HepG2 (cell line): ENCODE data around the gene ZNF562. TPM values are rescaled to one million over a fixed set of nuclear protein-coding genes. Genes with fewer than 3 reads are reported as not detected.

Experiments used
- CCDC6 ChIP-seq: sonication (generic); formaldehyde crosslinking; IDR thresholded peaks from 2 replicates; pipeline ENCODE4 v1.8.1; 2022; ENCODE audit warnings: mild to moderate bottlenecking, missing genetic modification reagents, moderate library complexity
- EP300 ChIP-seq, 3 experiments: sonication (generic) in 1 of 3; formaldehyde crosslinking in 1 of 3; IDR thresholded peaks; 2 replicates each; pipeline versions ENCODE4 v1.5.1 to v1.6.1; 2011 to 2020; ENCODE audit warnings: low read depth in 2 of 3, low read length in 2 of 3, borderline replicate concordance in 1 of 3, improper control_type of control experiment in 1 of 3, mild to moderate bottlenecking in 1 of 3, missing genetic modification reagents in 1 of 3, moderate library complexity in 1 of 3
- ISL2 ChIP-seq: sonication (generic); formaldehyde crosslinking; IDR thresholded peaks from 2 replicates; pipeline ENCODE4 v1.5.0; 2020; ENCODE audit warnings: missing genetic modification reagents
- MTERF4 ChIP-seq: sonication (generic); formaldehyde crosslinking; IDR thresholded peaks from 2 replicates; pipeline ENCODE4 v1.8.0; 2023; ENCODE audit warnings: mild to moderate bottlenecking, missing genetic modification reagents
- POLR2AphosphoS5 ChIP-seq: IDR thresholded peaks from 2 replicates; pipeline ENCODE4 v1.6.1; 2012; ENCODE audit warnings: low read depth, low read length
- SRSF4 ChIP-seq: fragments of 200-400 bp; formaldehyde crosslinking; IDR thresholded peaks from one replicate; pipeline ENCODE4 v1.6.1; 2018; ENCODE audit warnings: mild to moderate bottlenecking, low read depth, low read length, moderate library complexity; ENCODE audit not compliant: poor library complexity, severe bottlenecking
- ZBTB25 ChIP-seq: IDR thresholded peaks from 2 replicates; pipeline ENCODE4 v1.6.1; 2018; ENCODE audit warnings: missing genetic modification reagents
- ZBTB7B ChIP-seq: sonication (generic); formaldehyde crosslinking; IDR thresholded peaks from 2 replicates; pipeline ENCODE4 v1.4.0; 2020; ENCODE audit warnings: missing genetic modification reagents
- ZFAT ChIP-seq: sonication (generic); formaldehyde crosslinking; conservative IDR thresholded peaks from 2 replicates; pipeline ENCODE4 v1.8.1; 2023; ENCODE audit warnings: missing genetic modification reagents, inconsistent platforms
- ZIK1 ChIP-seq: sonication (generic); formaldehyde crosslinking; IDR thresholded peaks from 2 replicates; pipeline ENCODE4 v1.5.0; 2020; ENCODE audit warnings: mild to moderate bottlenecking, low read depth, missing genetic modification reagents, borderline replicate concordance
- ZNF17 ChIP-seq: sonication (generic); formaldehyde crosslinking; IDR thresholded peaks from 2 replicates; pipeline ENCODE4 v1.5.0; 2020; ENCODE audit warnings: mild to moderate bottlenecking, missing genetic modification reagents
- ZNF557 ChIP-seq: sonication (generic); formaldehyde crosslinking; IDR thresholded peaks from 2 replicates; pipeline ENCODE4 v1.4.0; 2020; ENCODE audit warnings: missing genetic modification reagents
- ZNF691 ChIP-seq: sonication (generic); formaldehyde crosslinking; IDR thresholded peaks from 2 replicates; pipeline ENCODE4 v1.4.0; 2020; ENCODE audit warnings: missing genetic modification reagents, low read depth, mild to moderate bottlenecking, borderline replicate concordance
- ZNF724P ChIP-seq: sonication (generic); formaldehyde crosslinking; IDR thresholded peaks from 2 replicates; pipeline ENCODE4 v1.8.0; 2022; ENCODE audit warnings: missing genetic modification reagents, borderline replicate concordance
- ZNF788 ChIP-seq: sonication (generic); formaldehyde crosslinking; IDR thresholded peaks from 2 replicates; pipeline ENCODE4 v1.5.0; 2020; ENCODE audit warnings: mild to moderate bottlenecking, missing genetic modification reagents, borderline replicate concordance
- polyA plus RNA-seq, 8 experiments: library from polyadenylated mRNA; depleted of rRNA in 3 of 8; stranded (reverse) in 7 of 8; unstranded in 1 of 8; fragments of >200 nt; fragmentation: Illumina TruSeq in 4 of 8; extraction: Trizol in 4 of 8; gene quantifications; 2 replicates each; pipeline versions ENCODE4 v1.2.1 to v1.2.3, GENCODE V29; 2011 to 2016; ENCODE audit warnings: low read depth in 4 of 8, missing spikeins in 1 of 8, mixed read lengths in 1 of 8; ENCODE audit not compliant: insufficient read depth in 1 of 8
- total RNA-seq, 5 experiments: library from RNA; depleted of rRNA; stranded (reverse); fragments of >200 nt; fragmentation: Illumina TruSeq; extraction: Trizol; gene quantifications; 2 replicates each; pipeline ENCODE4 v1.2.3, GENCODE V29; 2016; ENCODE audit warnings: low read depth in 1 of 5
- TF ChIP-seq, protein P1 (sequence below): sonication (generic); formaldehyde crosslinking; IDR thresholded peaks from 2 replicates; pipeline ENCODE4 v1.8.1; 2022; ENCODE audit warnings: low read depth, mild to moderate bottlenecking, missing genetic modification reagents
- TF ChIP-seq, protein P2 (sequence below): sonication (generic); formaldehyde crosslinking; IDR thresholded peaks from 2 replicates; pipeline ENCODE4 v1.4.0; 2020; ENCODE audit warnings: missing genetic modification reagents
- TF ChIP-seq, protein P3 (sequence below): sonication (generic); formaldehyde crosslinking; IDR thresholded peaks from 2 replicates; pipeline ENCODE4 v1.4.0; 2020; ENCODE audit warnings: missing genetic modification reagents

Gene ZNF562
- total and polyA plus RNA-seq, 2 of the 13 experiments (the other 11 are each of a cell fraction or from before 2014, with no cell fraction given), result 13.1 to 32.7 TPM

GRCh38 chr19:9674663-9675357 is at the start of gene ZNF562 (continued):
- TF ChIP-seq, protein P1, sequence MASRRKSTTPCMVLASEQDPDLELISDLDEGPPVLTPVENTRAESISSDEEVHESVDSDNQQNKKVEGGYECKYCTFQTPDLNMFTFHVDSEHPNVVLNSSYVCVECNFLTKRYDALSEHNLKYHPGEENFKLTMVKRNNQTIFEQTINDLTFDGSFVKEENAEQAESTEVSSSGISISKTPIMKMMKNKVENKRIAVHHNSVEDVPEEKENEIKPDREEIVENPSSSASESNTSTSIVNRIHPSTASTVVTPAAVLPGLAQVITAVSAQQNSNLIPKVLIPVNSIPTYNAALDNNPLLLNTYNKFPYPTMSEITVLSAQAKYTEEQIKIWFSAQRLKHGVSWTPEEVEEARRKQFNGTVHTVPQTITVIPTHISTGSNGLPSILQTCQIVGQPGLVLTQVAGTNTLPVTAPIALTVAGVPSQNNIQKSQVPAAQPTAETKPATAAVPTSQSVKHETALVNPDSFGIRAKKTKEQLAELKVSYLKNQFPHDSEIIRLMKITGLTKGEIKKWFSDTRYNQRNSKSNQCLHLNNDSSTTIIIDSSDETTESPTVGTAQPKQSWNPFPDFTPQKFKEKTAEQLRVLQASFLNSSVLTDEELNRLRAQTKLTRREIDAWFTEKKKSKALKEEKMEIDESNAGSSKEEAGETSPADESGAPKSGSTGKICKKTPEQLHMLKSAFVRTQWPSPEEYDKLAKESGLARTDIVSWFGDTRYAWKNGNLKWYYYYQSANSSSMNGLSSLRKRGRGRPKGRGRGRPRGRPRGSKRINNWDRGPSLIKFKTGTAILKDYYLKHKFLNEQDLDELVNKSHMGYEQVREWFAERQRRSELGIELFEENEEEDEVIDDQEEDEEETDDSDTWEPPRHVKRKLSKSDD (CRISPR knock-in tag), result peak; percentile 69; the same call in 1 of the 2 replicates
- TF ChIP-seq ZIK1 (CRISPR knock-in tag), result peak; percentile 77; the same call in 1 of the 2 replicates
- no peak for TF ChIP-seq SRSF4
- no peak; the same call in 1 of the 2 replicates for TF ChIP-seq ZNF724P (CRISPR knock-in tag)
- peak; percentile 15; the same call in 1 of the 2 replicates for TF ChIP-seq ISL2
- no peak for TF ChIP-seq MTERF4 (CRISPR knock-in tag)
- no peak for TF ChIP-seq EP300 (IDR thresholded peaks at IDR 0.05; ENCODE audit: low read depth in 2 of 2, low read length in 2 of 2)
- TF ChIP-seq EP300 (CRISPR knock-in tag; IDR thresholded peaks at IDR 0.05; ENCODE audit: borderline replicate concordance), result no peak
- TF ChIP-seq ZNF557 (CRISPR knock-in tag), result 0 out of 2 replicates have a peak, but pooled peaks have one; percentile 14
- TF ChIP-seq ZFAT, result no peak
- TF ChIP-seq, protein P2, sequence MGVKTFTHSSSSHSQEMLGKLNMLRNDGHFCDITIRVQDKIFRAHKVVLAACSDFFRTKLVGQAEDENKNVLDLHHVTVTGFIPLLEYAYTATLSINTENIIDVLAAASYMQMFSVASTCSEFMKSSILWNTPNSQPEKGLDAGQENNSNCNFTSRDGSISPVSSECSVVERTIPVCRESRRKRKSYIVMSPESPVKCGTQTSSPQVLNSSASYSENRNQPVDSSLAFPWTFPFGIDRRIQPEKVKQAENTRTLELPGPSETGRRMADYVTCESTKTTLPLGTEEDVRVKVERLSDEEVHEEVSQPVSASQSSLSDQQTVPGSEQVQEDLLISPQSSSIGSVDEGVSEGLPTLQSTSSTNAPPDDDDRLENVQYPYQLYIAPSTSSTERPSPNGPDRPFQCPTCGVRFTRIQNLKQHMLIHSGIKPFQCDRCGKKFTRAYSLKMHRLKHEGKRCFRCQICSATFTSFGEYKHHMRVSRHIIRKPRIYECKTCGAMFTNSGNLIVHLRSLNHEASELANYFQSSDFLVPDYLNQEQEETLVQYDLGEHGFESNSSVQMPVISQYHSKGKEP (CRISPR knock-in tag), result no peak
- peak; percentile 89; the same call in 1 of the 2 replicates for TF ChIP-seq ZNF788 (CRISPR knock-in tag)
- no peak for TF ChIP-seq CCDC6 (CRISPR knock-in tag)
- peak; percentile 53; the same call in 1 of the 2 replicates for TF ChIP-seq ZBTB25 (CRISPR knock-in tag)
- 0 out of 2 replicates have a peak, but pooled peaks have one; percentile 16 for TF ChIP-seq ZBTB7B
- TF ChIP-seq POLR2AphosphoS5, result peak; percentile 83
- TF ChIP-seq, protein P3, sequence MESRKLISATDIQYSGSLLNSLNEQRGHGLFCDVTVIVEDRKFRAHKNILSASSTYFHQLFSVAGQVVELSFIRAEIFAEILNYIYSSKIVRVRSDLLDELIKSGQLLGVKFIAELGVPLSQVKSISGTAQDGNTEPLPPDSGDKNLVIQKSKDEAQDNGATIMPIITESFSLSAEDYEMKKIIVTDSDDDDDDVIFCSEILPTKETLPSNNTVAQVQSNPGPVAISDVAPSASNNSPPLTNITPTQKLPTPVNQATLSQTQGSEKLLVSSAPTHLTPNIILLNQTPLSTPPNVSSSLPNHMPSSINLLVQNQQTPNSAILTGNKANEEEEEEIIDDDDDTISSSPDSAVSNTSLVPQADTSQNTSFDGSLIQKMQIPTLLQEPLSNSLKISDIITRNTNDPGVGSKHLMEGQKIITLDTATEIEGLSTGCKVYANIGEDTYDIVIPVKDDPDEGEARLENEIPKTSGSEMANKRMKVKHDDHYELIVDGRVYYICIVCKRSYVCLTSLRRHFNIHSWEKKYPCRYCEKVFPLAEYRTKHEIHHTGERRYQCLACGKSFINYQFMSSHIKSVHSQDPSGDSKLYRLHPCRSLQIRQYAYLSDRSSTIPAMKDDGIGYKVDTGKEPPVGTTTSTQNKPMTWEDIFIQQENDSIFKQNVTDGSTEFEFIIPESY, result no peak
- no peak for TF ChIP-seq ZNF17 (CRISPR knock-in tag)
- no peak; the same call in 1 of the 2 replicates for TF ChIP-seq ZNF691
